WTC11 (cell line): ENCODE measurements around the gene RABL6.

Experiments
- CBFB ChIP-seq: sonication (generic); formaldehyde crosslinking; IDR thresholded peaks from 2 replicates; pipeline ENCODE4 v1.8.1; 2022; ENCODE audit warnings: mild to moderate bottlenecking, low read depth, missing genetic modification reagents
- CREB1 ChIP-seq: sonication (generic); formaldehyde crosslinking; IDR thresholded peaks from 2 replicates; pipeline ENCODE4 v1.8.0; 2023; ENCODE audit warnings: mild to moderate bottlenecking, missing genetic modification reagents
- CTCF ChIP-seq: fragments of 200-600 bp; IDR thresholded peaks from 2 replicates; pipeline ENCODE4 v1.8.0; 2022; ENCODE audit warnings: antibody characterized with exemption
- ESRRA ChIP-seq: sonication (generic); formaldehyde crosslinking; IDR thresholded peaks from 2 replicates; pipeline ENCODE4 v1.8.1; 2022; ENCODE audit warnings: mild to moderate bottlenecking, missing genetic modification reagents, borderline replicate concordance
- FOXJ3 ChIP-seq: sonication (generic); formaldehyde crosslinking; IDR thresholded peaks from 2 replicates; pipeline ENCODE4 v1.9.0; 2021; ENCODE audit warnings: missing genetic modification reagents, mild to moderate bottlenecking, borderline replicate concordance
- HMGA2 ChIP-seq: fragments of 250-450 bp; sonication (Bioruptor Pico); IDR thresholded peaks from 2 replicates; pipeline ENCODE4 v1.4.0; 2021; ENCODE audit warnings: mild to moderate bottlenecking, moderate library complexity
- MAX ChIP-seq: sonication (generic); formaldehyde crosslinking; IDR thresholded peaks from 2 replicates; pipeline ENCODE4 v1.8.0; 2022; ENCODE audit warnings: mild to moderate bottlenecking, missing genetic modification reagents
- NFYB ChIP-seq: sonication (generic); formaldehyde crosslinking; conservative IDR thresholded peaks from 2 replicates; pipeline ENCODE4 v1.8.0; 2022; ENCODE audit warnings: low read depth, missing genetic modification reagents
- TEAD4 ChIP-seq: sonication (generic); formaldehyde crosslinking; IDR thresholded peaks from 2 replicates; pipeline ENCODE4 v1.8.0; 2022; ENCODE audit warnings: mild to moderate bottlenecking, missing genetic modification reagents
- USF2 ChIP-seq: sonication (generic); formaldehyde crosslinking; IDR thresholded peaks from 2 replicates; pipeline ENCODE4 v1.8.1; 2023; ENCODE audit warnings: mild to moderate bottlenecking, missing genetic modification reagents, moderate library complexity
- ZNF138 ChIP-seq: sonication (generic); formaldehyde crosslinking; conservative IDR thresholded peaks from 2 replicates; pipeline ENCODE4 v1.8.1; 2022; ENCODE audit warnings: mild to moderate bottlenecking, moderate library complexity, missing genetic modification reagents
- ZNF263 ChIP-seq: sonication (generic); formaldehyde crosslinking; IDR thresholded peaks from 2 replicates; pipeline ENCODE4 v1.8.1; 2022; ENCODE audit warnings: low read depth, mild to moderate bottlenecking, moderate library complexity, missing genetic modification reagents
- ZNF396 ChIP-seq: fragments of 250-450 bp; sonication (Bioruptor Pico); IDR thresholded peaks from 2 replicates; pipeline ENCODE4 v1.8.0; 2021; ENCODE audit warnings: mild to moderate bottlenecking, moderate library complexity, borderline replicate concordance

GRCh38 chr9:136815422-136815782 lies 7.7 kb downstream of the RABL6 start:
- TF ChIP-seq CTCF = no peak
- TF ChIP-seq TEAD4 = no peak
- no peak for TF ChIP-seq HMGA2 (CRISPR knock-in tag)
- TF ChIP-seq NFYB (CRISPR knock-in tag) = no peak
- TF ChIP-seq FOXJ3 (CRISPR knock-in tag) = no peak
- TF ChIP-seq ESRRA = no peak
- TF ChIP-seq CREB1 = no peak
- TF ChIP-seq ZNF138 = no peak
- TF ChIP-seq MAX = no peak
- no peak for TF ChIP-seq ZNF263 (CRISPR knock-in tag)
- TF ChIP-seq USF2 (CRISPR knock-in tag) = no peak
- no peak for TF ChIP-seq ZNF396 (CRISPR knock-in tag)
- no peak for TF ChIP-seq CBFB (CRISPR knock-in tag)
